Kidney (tissue), 14 donors: ENCODE measurements around the gene SLC25A39. TPM values are rescaled to one million over a fixed set of nuclear protein-coding genes. Genes with fewer than 3 reads are reported as not detected.

Experiments used
- DNase-seq, 5 donors: peaks; one replicate each; pipeline ENCODE4 v3.0.0-alpha.2; 2013 to 2020
- FAIRE-seq: peaks from 2 replicates; lab custom pipeline; 2012; peaks lifted over from hg19 to GRCh38; lab: Jason Lieb, UNC
- H3K27ac ChIP-seq, 2 donors: one replicate each; pipeline ENCODE4 v1.7.0; 2013; ENCODE audit warnings: low read depth in 2 of 2, low read length in 2 of 2, inconsistent platforms in 1 of 2
- H3K27me3 ChIP-seq: one replicate; pipeline ENCODE4 v1.7.1; 2013; ENCODE audit warnings: low read length, inconsistent platforms; ENCODE audit not compliant: control insufficient read depth, insufficient read depth
- H3K36me3 ChIP-seq, 3 donors: one replicate each; pipeline versions ENCODE4 v1.7.0 to v1.7.1; 2013; ENCODE audit warnings: low read length in 3 of 3, control low read depth in 1 of 3, inconsistent platforms in 1 of 3; ENCODE audit not compliant: insufficient read depth in 3 of 3, control insufficient read depth in 2 of 3
- H3K4me1 ChIP-seq, 3 donors: one replicate each; pipeline versions ENCODE4 v1.7.0 to v1.7.1; 2013; ENCODE audit warnings: low read length in 3 of 3, inconsistent platforms in 1 of 3, low read depth in 1 of 3; ENCODE audit not compliant: control insufficient read depth in 2 of 3, insufficient read depth in 2 of 3
- H3K4me3 ChIP-seq, 3 donors: one replicate each; pipeline versions ENCODE4 v1.7.0 to v1.8.1; 2013; ENCODE audit warnings: low read length in 3 of 3, control low read depth in 1 of 3, inconsistent platforms in 1 of 3
- H3K9ac ChIP-seq, 3 donors: one replicate each; pipeline versions ENCODE4 v1.7.0 to v1.7.1; 2013; ENCODE audit warnings: low read length in 3 of 3, control low read depth in 1 of 3, inconsistent platforms in 1 of 3
- H3K9me3 ChIP-seq, 3 donors: one replicate each; pipeline versions ENCODE4 v1.7.0 to v1.7.1; 2013; ENCODE audit warnings: low read length in 3 of 3, control low read depth in 1 of 3, inconsistent platforms in 1 of 3; ENCODE audit not compliant: control insufficient read depth in 2 of 3, insufficient read depth in 1 of 3
- CTCF ChIP-seq: IDR thresholded peaks from 3 replicates; pipeline ENCODE4 v1.5.1; 2012; ENCODE audit warnings: mild to moderate bottlenecking, moderate library complexity, borderline replicate concordance; ENCODE audit not compliant: insufficient read depth; ENCODE audit errors: extremely low read depth
- intact Hi-C: fragments of 100-400 bp; cut with DNase I; formaldehyde crosslinking; loops from one replicate; pipeline ENCODE4 v1.11.1; 2022
- polyA plus RNA-seq: library from polyadenylated mRNA; stranded (reverse); fragments of 350-450 nt; fragmentation: Illumina TruSeq; extraction: RNeasy Lipid Tissue Mini Kit (QIAGEN cat#74804); gene quantifications from one replicate; pipeline ENCODE4 v1.2.3, GENCODE V29; 2014; ENCODE audit warnings: low read depth, low replicate concordance; ENCODE audit not compliant: insufficient read depth
- total RNA-seq: library from RNA; stranded (reverse); fragmentation: NEBNext Ultra II Directional; extraction: Animal tissue kit (Norgen Biotek cat#: 25700); gene quantifications from one replicate; pipeline ENCODE4 v1.2.1, GENCODE V29; 2021
- donor health status: control.
- donor health status: control.
- donor health status: control.
- donor health status: control.
- donor health status: control.
- donor health status: DM: yes; HTN: yes; CAD: no.
- donor health status: Normal renal cell carcinoma (clear cell type).

Gene SLC25A39
- total and polyA plus RNA-seq, 2 donors from 2014 or later = 107 to 389 TPM

DNA sequence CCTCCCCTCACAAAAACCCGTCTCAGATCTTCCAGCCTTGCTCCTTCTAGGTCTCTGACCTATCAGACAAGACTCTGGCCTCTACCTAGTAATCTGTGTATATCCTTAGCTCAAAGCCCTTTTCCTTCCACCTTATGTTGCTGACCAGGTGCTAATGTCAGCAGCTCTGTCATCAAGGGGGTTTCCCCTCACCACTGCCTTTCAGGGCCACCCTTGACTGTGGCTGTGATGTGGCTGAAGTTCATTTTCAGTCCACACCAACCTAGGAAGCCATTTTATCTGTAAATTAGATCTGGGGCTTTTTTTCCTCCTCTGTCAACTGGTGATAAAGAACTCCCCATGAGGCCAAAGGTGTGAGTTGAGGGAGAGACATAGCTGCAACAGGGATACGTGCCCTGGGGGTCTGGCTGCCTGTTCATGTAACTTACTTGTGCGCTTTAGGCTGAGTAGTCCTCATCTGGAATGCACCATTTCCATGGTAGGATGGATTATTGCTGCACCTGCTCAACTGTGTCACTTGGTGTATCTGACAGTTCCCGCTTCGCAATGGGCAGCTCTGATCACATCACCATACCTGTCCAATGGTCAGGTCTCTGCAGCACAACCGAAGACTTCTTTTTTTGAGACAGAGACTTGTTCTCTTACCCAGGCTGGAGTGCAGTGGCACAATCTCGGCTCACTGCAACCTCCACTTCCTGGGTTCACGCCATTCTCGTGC is 31.0 kb downstream of the SLC25A39 start:
- H3K27ac ChIP-seq = no peak overlapping the region
- TF ChIP-seq CTCF = no peak
- DNase-seq (no peak), FAIRE-seq (no peak)
- no peaks in the 10 kb centered on the region for H3K4me1 ChIP-seq
- H3K4me3 ChIP-seq = no peak overlapping the region
- H3K9ac ChIP-seq = no peak overlapping the region
- H3K27me3 ChIP-seq = no peaks in the 10 kb centered on the region
- H3K9me3 ChIP-seq = no peaks in the 10 kb centered on the region
- no peaks in the 10 kb centered on the region for H3K36me3 ChIP-seq
- intact Hi-C loops = no loop called here

GRCh38 chr17:44287651-44288050 is 37.0 kb downstream of the SLC25A39 start:
- H3K9ac ChIP-seq = no peak overlapping the region
- intact Hi-C loops = no loop called here
- no peak overlapping the region for H3K27ac ChIP-seq
- TF ChIP-seq CTCF = no peak
- H3K4me3 ChIP-seq = no peak overlapping the region
- no peaks in the 10 kb centered on the region for H3K36me3 ChIP-seq
- H3K4me1 ChIP-seq = no peaks in the 10 kb centered on the region
- no peaks in the 10 kb centered on the region for H3K9me3 ChIP-seq
- no peaks in the 10 kb centered on the region for H3K27me3 ChIP-seq
- DNase-seq (no peak), FAIRE-seq (no peak)

DNA sequence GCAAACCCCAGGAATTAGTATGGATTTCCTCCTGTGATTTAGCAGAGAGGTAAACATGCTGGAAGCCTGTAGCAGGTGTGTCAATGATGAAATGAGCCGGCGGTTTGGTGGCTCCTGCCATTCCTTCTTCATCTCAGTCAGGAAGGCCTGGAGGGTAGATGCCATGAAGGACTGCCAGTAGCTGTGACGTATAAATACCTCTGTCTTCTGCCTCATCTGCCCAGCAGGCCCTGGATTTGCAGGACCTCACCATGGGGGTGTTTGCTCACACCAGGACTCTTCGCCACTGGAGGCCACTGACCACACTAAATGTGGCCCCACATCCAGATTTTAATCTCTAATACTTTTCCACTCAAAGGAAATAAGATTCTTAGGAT is 40.6 kb downstream of the SLC25A39 start:
- Histone ChIP-seq H3K9ac (no peak overlapping the region), H3K4me3 (no peak overlapping the region), H3K4me1 (peaks cover 0 to 11% (median 0%) of the 10 kb centered on the region in 3 donors), H3K27ac (no peak overlapping the region), H3K27me3 (no peaks in the 10 kb centered on the region), H3K9me3 (no peaks in the 10 kb centered on the region), H3K36me3 (no peaks in the 10 kb centered on the region)
- no peak for TF ChIP-seq CTCF
- no peak for FAIRE-seq
- intact Hi-C loops = no loop called here
- DNase-seq = no peak
